ENCODE data around the gene MRPL2.
"Not testable (repeated sequence)": the region's sequence is repeated elsewhere in the genome, so short reads cannot be mapped to it uniquely, and the experiment has no call there.

MRPL2 gene

GRCh38 chr6:43052225-43052841, 6.9 kb downstream of the MRPL2 start:
- DNase-seq, result no peak

- no peak for DNase-seq
These were observed 8.3 kb downstream of the MRPL2 start for GRCh38 chr6:43050981-43051380.

GRCh38 chr6:43047998-43048397, 11.2 kb downstream of the MRPL2 start:
- DNase-seq, result no peak

- DNase-seq, result no peak
These were observed 13.8 kb downstream of the MRPL2 start for GRCh38 chr6:43045371-43045930.

GRCh38 chr6:43043310-43043709, 15.9 kb downstream of the MRPL2 start:
- no peak for DNase-seq

- DNase-seq, result not testable (repeated sequence)
These were observed 17.8 kb downstream of the MRPL2 start for GRCh38 chr6:43041475-43041874.

- no peak for DNase-seq
These were observed 18.5 kb downstream of the MRPL2 start for GRCh38 chr6:43040542-43041257.

GRCh38 chr6:43038727-43039126, 20.5 kb downstream of the MRPL2 start:
- DNase-seq, result no peak

GRCh38 chr6:43037706-43038105, 21.5 kb downstream of the MRPL2 start:
- no peak for DNase-seq

- no peak for DNase-seq
These were observed 22.0 kb downstream of the MRPL2 start for GRCh38 chr6:43037197-43037596.

- no peak for DNase-seq
These were observed 22.5 kb downstream of the MRPL2 start for GRCh38 chr6:43036712-43037111.

GRCh38 chr6:43035495-43036194, 23.6 kb downstream of the MRPL2 start:
- DNase-seq, result no peak

GRCh38 chr6:43034190-43034525, 25.1 kb downstream of the MRPL2 start:
- no peak for DNase-seq

GRCh38 chr6:43033496-43034189, 25.6 kb downstream of the MRPL2 start:
- DNase-seq, result no peak

- no peak for DNase-seq
These were observed 26.9 kb downstream of the MRPL2 start for GRCh38 chr6:43032326-43032725.

GRCh38 chr6:43029120-43029519, 30.1 kb downstream of the MRPL2 start:
- DNase-seq, result no peak

GRCh38 chr6:43026365-43026764, 32.9 kb downstream of the MRPL2 start:
- DNase-seq, result no peak

GRCh38 chr6:43024436-43024835, 34.8 kb downstream of the MRPL2 start:
- no peak for DNase-seq

- DNase-seq, result peak; percentile 21
These were observed 37.8 kb downstream of the MRPL2 start, which contains the start of gene RRP36 for GRCh38 chr6:43021270-43022047. TSS of gene RRP36 (plus strand) at chr6:43021623. CDS start at chr6:43021655, 32 bp downstream.

GRCh38 chr6:43020847-43021246, 38.4 kb downstream of the MRPL2 start:
- DNase-seq, result no peak

GRCh38 chr6:43020052-43020705, 39.1 kb downstream of the MRPL2 start:
- DNase-seq, result no peak

GRCh38 chr6:43019152-43019551, 40.1 kb downstream of the MRPL2 start:
- DNase-seq, result no peak
